Measurements from ENCODE around the gene PM20D2.

PM20D2 gene

DNA sequence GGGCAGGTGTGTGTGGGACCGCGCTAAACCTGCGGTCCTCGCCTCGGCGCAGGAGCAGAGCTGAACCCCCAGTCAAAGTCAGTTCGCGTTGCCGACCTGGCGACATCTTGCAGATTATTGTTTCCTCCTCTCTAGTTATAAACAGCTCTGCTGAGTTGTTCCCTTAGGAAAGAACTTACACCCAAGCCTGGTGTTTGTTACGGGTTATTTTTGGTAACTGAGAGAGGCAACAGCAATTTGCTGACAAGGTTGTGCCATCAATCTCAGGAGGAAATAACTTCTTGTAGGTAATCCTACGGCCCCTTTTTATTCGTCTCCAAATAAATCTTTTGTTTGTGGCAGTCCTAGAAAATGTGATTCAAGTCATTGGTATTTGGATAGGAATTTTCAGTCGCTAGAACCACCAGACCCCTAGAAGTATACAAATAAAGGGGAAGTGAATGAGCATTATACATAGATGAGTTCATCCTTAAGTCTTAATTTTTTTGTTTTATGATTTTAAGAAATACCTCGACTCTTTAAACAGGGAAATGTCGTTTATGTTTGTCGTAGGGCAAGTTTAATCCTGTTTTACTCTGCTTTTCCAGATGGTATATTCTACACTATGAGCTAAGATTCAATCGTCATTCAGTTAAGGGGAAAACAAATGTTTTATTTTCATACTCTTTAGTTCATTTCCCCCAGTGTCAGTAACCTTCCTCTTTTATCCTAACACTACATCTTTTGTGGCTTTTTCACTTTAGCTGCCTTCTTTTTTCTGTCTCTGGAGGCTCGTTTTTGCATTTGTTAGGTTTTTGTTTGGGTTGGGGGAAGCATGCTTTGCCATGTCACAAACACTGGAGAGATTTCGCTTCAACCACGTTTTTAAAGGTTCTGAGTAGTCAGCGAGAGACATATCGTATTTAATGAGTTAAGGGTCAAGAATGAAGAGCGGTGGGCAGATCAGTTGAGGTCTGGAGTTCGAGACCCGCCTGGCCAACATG lies 1.2 kb downstream of the PM20D2 start:
- Histone ChIP-seq H2AFZ (ENCODE audit: low read depth, low read length, severe bottlenecking) (peak overlapping the region; percentile 98), H3K9ac (ENCODE audit: low read length) (peak overlapping the region; percentile 88), H3K4me3 (ENCODE audit: insufficient read depth, low read length, poor library complexity, severe bottlenecking) (peak overlapping the region; percentile 78), H3F3A (ENCODE audit: insufficient read depth) (peaks cover 18% of the 10 kb centered on the region), H3K9me2 (replicated peaks; ENCODE audit: insufficient read depth, low read length) (no peaks in the 10 kb centered on the region), H3K36me3 (ENCODE audit: low read length) (peaks cover 15% of the 10 kb centered on the region; the same call in 1 of the 2 replicates), H3K4me2 (ENCODE audit: low read depth, low read length, poor library complexity, severe bottlenecking) (peak overlapping the region; percentile 99), H3K27ac (ENCODE audit: low read depth, low read length) (peak overlapping the region; percentile 93), H3K79me2 (ENCODE audit: insufficient read depth, low read length) (peaks cover 51% of the 10 kb centered on the region), H3K27me3 (ENCODE audit: low read length) (no peaks in the 10 kb centered on the region), H3K9me3 (ENCODE audit: insufficient read depth, low read length) (no peaks in the 10 kb centered on the region), H4K20me1 (ENCODE audit: low read depth, low read length) (no peaks in the 10 kb centered on the region)
- TF ChIP-seq, protein P1, sequence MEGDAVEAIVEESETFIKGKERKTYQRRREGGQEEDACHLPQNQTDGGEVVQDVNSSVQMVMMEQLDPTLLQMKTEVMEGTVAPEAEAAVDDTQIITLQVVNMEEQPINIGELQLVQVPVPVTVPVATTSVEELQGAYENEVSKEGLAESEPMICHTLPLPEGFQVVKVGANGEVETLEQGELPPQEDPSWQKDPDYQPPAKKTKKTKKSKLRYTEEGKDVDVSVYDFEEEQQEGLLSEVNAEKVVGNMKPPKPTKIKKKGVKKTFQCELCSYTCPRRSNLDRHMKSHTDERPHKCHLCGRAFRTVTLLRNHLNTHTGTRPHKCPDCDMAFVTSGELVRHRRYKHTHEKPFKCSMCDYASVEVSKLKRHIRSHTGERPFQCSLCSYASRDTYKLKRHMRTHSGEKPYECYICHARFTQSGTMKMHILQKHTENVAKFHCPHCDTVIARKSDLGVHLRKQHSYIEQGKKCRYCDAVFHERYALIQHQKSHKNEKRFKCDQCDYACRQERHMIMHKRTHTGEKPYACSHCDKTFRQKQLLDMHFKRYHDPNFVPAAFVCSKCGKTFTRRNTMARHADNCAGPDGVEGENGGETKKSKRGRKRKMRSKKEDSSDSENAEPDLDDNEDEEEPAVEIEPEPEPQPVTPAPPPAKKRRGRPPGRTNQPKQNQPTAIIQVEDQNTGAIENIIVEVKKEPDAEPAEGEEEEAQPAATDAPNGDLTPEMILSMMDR (IDR thresholded peaks at IDR 0.05; ENCODE audit: insufficient read depth, low read length, poor library complexity, severe bottlenecking) = no peak
- TF ChIP-seq EZH2phosphoT487 (conservative IDR thresholded peaks at IDR 0.05; ENCODE audit: low read length) = no peak

DNA sequence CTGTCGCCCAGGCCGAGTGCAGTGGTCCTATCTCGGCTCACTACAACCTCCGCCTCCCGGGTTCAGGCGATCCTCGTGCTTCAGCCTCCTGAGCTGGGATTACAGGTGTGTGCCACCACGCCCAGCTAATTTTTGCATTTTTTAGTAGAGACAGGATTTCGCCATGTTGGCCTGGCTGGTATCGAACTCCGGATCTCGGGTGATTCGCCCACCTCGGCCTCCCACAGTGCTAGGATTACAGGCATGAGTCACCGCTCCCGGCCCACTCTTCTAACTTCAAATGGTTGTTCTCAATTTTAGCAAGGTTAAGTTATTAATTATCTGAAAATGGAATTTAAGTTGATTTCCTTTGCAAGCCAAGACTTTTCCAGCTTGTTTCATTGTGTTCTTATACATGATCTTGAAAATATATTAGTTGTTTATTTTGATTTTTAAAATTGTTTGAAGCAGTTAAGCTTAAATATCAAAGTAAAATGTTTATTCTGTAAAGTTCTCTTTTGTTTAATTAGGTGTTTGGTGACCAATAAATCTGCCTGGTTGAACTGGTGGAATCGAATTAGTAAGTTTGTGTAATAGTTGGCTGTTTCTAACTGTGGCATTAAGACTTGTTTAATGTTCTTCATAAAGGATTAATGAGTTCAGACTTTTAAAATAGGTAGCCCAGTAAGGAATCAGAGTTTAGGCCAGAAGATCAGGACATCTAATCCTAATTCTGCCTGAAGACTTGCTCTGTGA lies 2.3 kb downstream of the PM20D2 start:
- Histone ChIP-seq H3K79me2 (ENCODE audit: insufficient read depth, low read length) (peaks cover 60% of the 10 kb centered on the region), H3K36me3 (ENCODE audit: low read length) (peaks cover 26% of the 10 kb centered on the region), H3K27me3 (ENCODE audit: low read length) (no peaks in the 10 kb centered on the region), H3K27ac (ENCODE audit: low read depth, low read length) (no peak overlapping the region), H3K4me2 (ENCODE audit: low read depth, low read length, poor library complexity, severe bottlenecking) (peak overlapping the region; percentile 99), H4K20me1 (ENCODE audit: low read depth, low read length) (peaks cover 8% of the 10 kb centered on the region; the same call in 1 of the 2 replicates), H3F3A (ENCODE audit: insufficient read depth) (peaks cover 19% of the 10 kb centered on the region), H3K9me2 (replicated peaks; ENCODE audit: insufficient read depth, low read length) (no peaks in the 10 kb centered on the region), H3K9ac (ENCODE audit: low read length) (no peak overlapping the region), H3K4me3 (ENCODE audit: insufficient read depth, low read length, poor library complexity, severe bottlenecking) (peak overlapping the region; percentile 22), H2AFZ (ENCODE audit: low read depth, low read length, severe bottlenecking) (no peak overlapping the region), H3K9me3 (ENCODE audit: insufficient read depth, low read length) (no peaks in the 10 kb centered on the region)
- TF ChIP-seq EZH2phosphoT487 (conservative IDR thresholded peaks at IDR 0.05; ENCODE audit: low read length) = no peak
- TF ChIP-seq, protein P1 (IDR thresholded peaks at IDR 0.05; ENCODE audit: insufficient read depth, low read length, poor library complexity, severe bottlenecking) = no peak

DNA sequence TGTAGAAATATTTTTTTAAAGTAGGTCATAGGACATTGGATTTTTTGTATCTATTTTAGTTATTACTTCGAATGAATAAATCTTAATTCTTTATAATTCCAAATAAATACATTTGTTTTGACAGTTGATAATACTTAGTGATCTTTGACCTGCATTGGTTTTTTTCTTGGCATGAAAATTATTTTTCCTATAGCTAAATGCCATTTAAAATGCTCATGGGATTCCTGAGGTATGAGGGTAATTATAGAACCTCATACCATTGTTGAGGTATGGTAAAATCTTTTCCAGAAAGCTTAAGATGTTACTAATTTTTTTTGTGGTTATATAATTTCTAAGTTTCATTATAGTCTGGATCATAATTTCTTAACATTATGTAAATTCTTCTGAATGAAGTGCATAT lies 8.3 kb downstream of the PM20D2 start:
- Histone ChIP-seq H3K27me3 (ENCODE audit: low read length) (no peaks in the 10 kb centered on the region), H3K27ac (ENCODE audit: low read depth, low read length) (no peak overlapping the region), H3K9me2 (replicated peaks; ENCODE audit: insufficient read depth, low read length) (no peaks in the 10 kb centered on the region), H3K4me2 (ENCODE audit: low read depth, low read length, poor library complexity, severe bottlenecking) (no peak overlapping the region), H3K9me3 (ENCODE audit: insufficient read depth, low read length) (no peaks in the 10 kb centered on the region), H3K79me2 (ENCODE audit: insufficient read depth, low read length) (peaks cover 48% of the 10 kb centered on the region), H3F3A (ENCODE audit: insufficient read depth) (peaks cover 3% of the 10 kb centered on the region; the same call in 1 of the 2 replicates), H4K20me1 (ENCODE audit: low read depth, low read length) (peaks cover 8% of the 10 kb centered on the region; the same call in 1 of the 2 replicates), H3K4me3 (ENCODE audit: insufficient read depth, low read length, poor library complexity, severe bottlenecking) (no peak overlapping the region), H3K9ac (ENCODE audit: low read length) (no peak overlapping the region), H2AFZ (ENCODE audit: low read depth, low read length, severe bottlenecking) (no peak overlapping the region), H3K36me3 (ENCODE audit: low read length) (peaks cover 50% of the 10 kb centered on the region)
- TF ChIP-seq EZH2phosphoT487 (conservative IDR thresholded peaks at IDR 0.05; ENCODE audit: low read length) = no peak
- TF ChIP-seq, protein P1 (IDR thresholded peaks at IDR 0.05; ENCODE audit: insufficient read depth, low read length, poor library complexity, severe bottlenecking) = no peak
